ENCODE data around the gene CCDC188. TPM values are rescaled to one million over a fixed set of nuclear protein-coding genes. Genes with fewer than 3 reads are reported as not detected.

Gene CCDC188
- total RNA-seq, 1 donor: 0.36 TPM

DNA sequence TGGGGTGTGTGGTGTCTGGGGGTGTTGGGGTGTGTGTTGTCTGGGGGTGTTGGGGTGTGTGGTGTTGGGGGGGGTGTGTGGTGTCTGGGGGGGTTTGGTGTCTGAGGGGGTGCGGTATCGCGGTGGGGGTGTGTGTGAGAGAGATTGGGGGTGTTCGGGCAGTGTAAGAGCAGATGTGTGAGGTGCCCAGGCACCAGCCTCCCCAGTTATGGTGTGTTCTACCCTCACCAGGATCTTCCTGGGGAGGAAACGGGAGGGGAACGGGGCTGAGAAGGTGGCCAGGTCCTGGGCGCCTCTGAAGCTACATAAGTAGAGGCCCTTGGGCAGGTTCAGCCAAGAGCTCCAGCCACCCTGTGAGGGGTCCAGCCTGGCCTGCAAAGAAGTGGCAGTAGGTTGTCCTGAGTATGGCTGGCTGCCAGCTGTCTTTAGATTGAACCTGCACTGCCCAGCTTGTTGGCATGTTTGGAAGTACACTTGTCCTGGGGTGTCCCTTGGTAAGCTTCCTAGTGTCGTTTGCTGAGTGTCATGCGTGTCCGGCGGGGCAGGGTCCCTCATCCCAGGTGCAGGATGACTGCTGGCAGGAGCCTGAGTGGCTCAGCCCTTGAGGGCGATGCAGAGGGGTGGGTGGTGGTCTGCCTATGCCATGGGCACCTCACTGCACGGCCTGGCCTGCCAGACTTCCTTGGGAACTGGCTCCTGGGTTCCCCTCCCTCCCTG, 27.3 kb downstream of the CCDC188 start:
- Histone ChIP-seq H3K4me1 (ENCODE audit: insufficient read depth, low read length) (peaks cover 8% of the 10 kb centered on the region), H3K4me3 (ENCODE audit: insufficient read depth, low read length) (no peak overlapping the region), H3K27ac (ENCODE audit: low read depth, low read length) (no peak overlapping the region), H4K20me1 (ENCODE audit: insufficient read depth, low read length) (peaks cover 25% of the 10 kb centered on the region), H3K9me3 (ENCODE audit: low read depth, low read length) (no peaks in the 10 kb centered on the region), H3K4me2 (ENCODE audit: insufficient read depth, low read length) (no peak overlapping the region), H3K27me3 (ENCODE audit: insufficient read depth, low read length) (no peaks in the 10 kb centered on the region), H2AFZ (ENCODE audit: low read length) (no peak overlapping the region), H3K36me3 (ENCODE audit: insufficient read depth, low read length) (peaks cover 66% of the 10 kb centered on the region), H3K79me2 (ENCODE audit: insufficient read depth, low read length) (peaks cover 61% of the 10 kb centered on the region)
- TF ChIP-seq, protein P1, sequence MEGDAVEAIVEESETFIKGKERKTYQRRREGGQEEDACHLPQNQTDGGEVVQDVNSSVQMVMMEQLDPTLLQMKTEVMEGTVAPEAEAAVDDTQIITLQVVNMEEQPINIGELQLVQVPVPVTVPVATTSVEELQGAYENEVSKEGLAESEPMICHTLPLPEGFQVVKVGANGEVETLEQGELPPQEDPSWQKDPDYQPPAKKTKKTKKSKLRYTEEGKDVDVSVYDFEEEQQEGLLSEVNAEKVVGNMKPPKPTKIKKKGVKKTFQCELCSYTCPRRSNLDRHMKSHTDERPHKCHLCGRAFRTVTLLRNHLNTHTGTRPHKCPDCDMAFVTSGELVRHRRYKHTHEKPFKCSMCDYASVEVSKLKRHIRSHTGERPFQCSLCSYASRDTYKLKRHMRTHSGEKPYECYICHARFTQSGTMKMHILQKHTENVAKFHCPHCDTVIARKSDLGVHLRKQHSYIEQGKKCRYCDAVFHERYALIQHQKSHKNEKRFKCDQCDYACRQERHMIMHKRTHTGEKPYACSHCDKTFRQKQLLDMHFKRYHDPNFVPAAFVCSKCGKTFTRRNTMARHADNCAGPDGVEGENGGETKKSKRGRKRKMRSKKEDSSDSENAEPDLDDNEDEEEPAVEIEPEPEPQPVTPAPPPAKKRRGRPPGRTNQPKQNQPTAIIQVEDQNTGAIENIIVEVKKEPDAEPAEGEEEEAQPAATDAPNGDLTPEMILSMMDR (IDR thresholded peaks at IDR 0.05; ENCODE audit: extremely low read depth, low read depth, low read length): no peak
- DNase-seq (ENCODE audit: insufficient read length, low spot score, missing footprints): no peak

DNA sequence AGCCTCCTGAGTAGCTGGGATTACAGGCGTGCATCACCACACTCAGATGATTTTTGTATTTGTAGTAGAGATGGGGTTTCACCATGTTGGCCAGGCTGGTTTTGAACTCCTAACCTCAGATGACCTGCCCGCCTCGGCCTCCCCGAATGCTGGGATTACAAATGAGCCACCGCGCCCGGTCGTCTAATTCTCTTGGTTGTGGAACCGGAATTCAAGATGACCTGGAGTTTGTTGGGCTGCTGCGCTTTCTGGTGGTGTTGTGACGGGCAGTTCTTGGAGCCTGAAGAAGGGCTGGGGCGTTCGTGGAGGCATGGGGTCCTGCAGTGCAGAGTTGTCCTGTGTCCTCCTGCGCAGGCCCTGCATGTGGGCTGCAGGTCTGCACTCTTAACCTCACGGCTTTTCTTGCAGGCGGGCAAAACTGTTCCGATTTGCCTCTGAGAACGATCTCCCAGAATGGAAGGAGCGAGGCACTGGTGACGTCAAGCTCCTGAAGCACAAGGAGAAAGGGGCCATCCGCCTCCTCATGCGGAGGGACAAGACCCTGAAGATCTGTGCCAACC, 28.9 kb downstream of the CCDC188 start:
- Histone ChIP-seq H3K9me3 (ENCODE audit: low read depth, low read length) (no peaks in the 10 kb centered on the region), H3K36me3 (ENCODE audit: insufficient read depth, low read length) (peaks cover 57% of the 10 kb centered on the region), H3K79me2 (ENCODE audit: insufficient read depth, low read length) (peaks cover 72% of the 10 kb centered on the region), H3K27me3 (ENCODE audit: insufficient read depth, low read length) (no peaks in the 10 kb centered on the region), H3K4me1 (ENCODE audit: insufficient read depth, low read length) (peaks cover 12% of the 10 kb centered on the region), H4K20me1 (ENCODE audit: insufficient read depth, low read length) (peaks cover 25% of the 10 kb centered on the region), H3K4me3 (ENCODE audit: insufficient read depth, low read length) (no peak overlapping the region), H3K4me2 (ENCODE audit: insufficient read depth, low read length) (no peak overlapping the region), H3K27ac (ENCODE audit: low read depth, low read length) (no peak overlapping the region), H2AFZ (ENCODE audit: low read length) (no peak overlapping the region)
- no peak for DNase-seq (ENCODE audit: insufficient read length, low spot score, missing footprints)
- TF ChIP-seq, protein P1 (IDR thresholded peaks at IDR 0.05; ENCODE audit: extremely low read depth, low read depth, low read length): no peak

DNA sequence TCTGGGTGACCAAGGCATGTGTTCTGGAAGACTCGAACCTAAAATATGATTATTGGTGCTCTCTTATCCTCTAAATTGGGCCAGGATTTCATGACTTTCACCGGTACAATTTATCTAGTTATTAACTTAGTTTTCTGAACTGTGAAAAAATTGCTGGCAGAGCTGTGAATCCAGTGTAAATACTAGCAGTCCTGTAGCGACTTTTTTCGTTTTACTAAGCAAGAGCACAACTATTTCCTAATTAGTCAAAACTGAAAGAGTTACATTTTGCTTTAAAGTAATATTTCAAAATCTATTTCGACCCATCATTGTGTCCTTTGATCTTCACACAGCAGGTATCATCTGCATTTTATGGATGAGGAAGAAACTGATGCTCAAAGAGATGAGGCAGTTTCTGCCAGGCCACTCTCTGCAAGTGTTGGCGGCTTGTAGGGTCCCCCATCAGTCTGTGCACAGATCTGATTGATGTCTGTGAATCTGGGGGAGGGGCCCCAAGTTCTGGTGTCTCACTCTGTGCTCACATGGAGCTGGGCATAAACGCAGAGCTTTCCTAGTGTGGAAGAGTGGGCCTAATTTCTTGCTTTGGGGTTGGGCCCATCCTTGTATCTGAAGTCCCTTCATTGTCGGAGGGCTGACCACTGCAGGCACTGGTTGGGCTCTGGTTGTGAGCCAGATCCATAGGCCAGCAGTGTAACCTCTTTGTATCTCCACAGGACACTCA, 32.4 kb downstream of the CCDC188 start:
- peaks cover 48% of the 10 kb centered on the region for H3K36me3 ChIP-seq (ENCODE audit: insufficient read depth, low read length)

More for the DNA sequence above, 32.4 kb downstream of the CCDC188 start:
- Histone ChIP-seq H2AFZ (ENCODE audit: low read length) (peak overlapping the region; percentile 10), H3K27ac (ENCODE audit: low read depth, low read length) (peak overlapping the region; percentile 29), H3K9me3 (ENCODE audit: low read depth, low read length) (no peaks in the 10 kb centered on the region), H3K4me1 (ENCODE audit: insufficient read depth, low read length) (peaks cover 20% of the 10 kb centered on the region), H3K4me2 (ENCODE audit: insufficient read depth, low read length) (peak overlapping the region; percentile 84), H4K20me1 (ENCODE audit: insufficient read depth, low read length) (peaks cover 17% of the 10 kb centered on the region), H3K79me2 (ENCODE audit: insufficient read depth, low read length) (peaks cover 89% of the 10 kb centered on the region), H3K4me3 (ENCODE audit: insufficient read depth, low read length) (peak overlapping the region; percentile 99), H3K27me3 (ENCODE audit: insufficient read depth, low read length) (no peaks in the 10 kb centered on the region)
- TF ChIP-seq, protein P1 (IDR thresholded peaks at IDR 0.05; ENCODE audit: extremely low read depth, low read depth, low read length): no peak
- peak; percentile 95 for DNase-seq (ENCODE audit: insufficient read length, low spot score, missing footprints)
